ENCODE results near the gene PCDHGA8.

Gene PCDHGA8

DNA sequence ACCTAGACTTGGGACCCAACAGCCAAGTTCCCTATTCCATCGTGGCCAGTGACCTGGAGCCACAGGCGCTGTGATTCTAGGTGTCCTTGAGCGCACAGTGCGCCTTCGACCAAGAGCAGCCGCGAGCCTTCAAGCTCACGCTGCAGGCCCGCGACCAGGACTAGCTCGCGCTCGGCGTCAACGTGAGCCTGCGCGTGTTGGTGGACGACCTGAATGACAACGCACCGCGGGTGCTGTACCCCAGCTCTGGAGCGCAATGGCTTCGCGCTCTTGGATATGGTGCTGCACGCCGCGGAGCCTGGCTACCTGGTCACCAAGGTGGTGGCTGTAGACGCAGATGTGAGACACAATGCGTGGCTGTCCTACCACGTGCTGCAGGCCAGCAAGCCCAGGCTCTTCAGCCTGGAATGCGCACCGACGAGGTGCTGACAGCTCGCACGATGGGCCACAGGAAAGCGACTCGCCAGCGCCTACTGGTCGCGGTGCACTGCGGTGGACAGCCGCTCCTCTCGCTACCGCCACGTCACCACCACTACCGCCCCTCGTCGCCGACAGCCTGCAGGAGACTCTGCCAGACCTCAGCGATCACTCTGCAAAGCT lies 49.2 kb downstream of the PCDHGA8 start:
- no peaks in the 10 kb centered on the region for H3K9me2 ChIP-seq (replicated peaks; ENCODE audit: insufficient read depth, low read length)
- no peak overlapping the region for H3K9ac ChIP-seq (ENCODE audit: low read length)
- no peaks in the 10 kb centered on the region for H3K9me3 ChIP-seq (ENCODE audit: insufficient read depth, low read length)
- H3K27me3 ChIP-seq (ENCODE audit: low read length) = no peaks in the 10 kb centered on the region
- no peaks in the 10 kb centered on the region for H4K20me1 ChIP-seq (ENCODE audit: low read depth, low read length)
- H3K27ac ChIP-seq (ENCODE audit: low read depth, low read length) = no peak overlapping the region
- no peaks in the 10 kb centered on the region for H3F3A ChIP-seq (ENCODE audit: insufficient read depth)
- no peaks in the 10 kb centered on the region for H3K79me2 ChIP-seq (ENCODE audit: insufficient read depth, low read length)
- TF ChIP-seq CTCF (IDR thresholded peaks at IDR 0.05; ENCODE audit: insufficient read depth, low read length, poor library complexity, severe bottlenecking) (no peak), EZH2phosphoT487 (conservative IDR thresholded peaks at IDR 0.05; ENCODE audit: low read length) (no peak)
- no peak overlapping the region for H2AFZ ChIP-seq (ENCODE audit: low read depth, low read length, severe bottlenecking)
- H3K36me3 ChIP-seq (ENCODE audit: low read length) = no peaks in the 10 kb centered on the region
- H3K4me2 ChIP-seq (ENCODE audit: low read depth, low read length, poor library complexity, severe bottlenecking) = no peak overlapping the region
- no peak overlapping the region for H3K4me3 ChIP-seq (ENCODE audit: insufficient read depth, low read length, poor library complexity, severe bottlenecking)
